Duodenal mucosa (tissue), 2 donors: ENCODE data around the gene BICDL1.

Experiments
- H3K27ac ChIP-seq: one replicate; pipeline ENCODE4 v1.7.0; 2013; ENCODE audit warnings: low read depth, low read length
- H3K27me3 ChIP-seq, 2 donors: one replicate each; pipeline ENCODE4 v1.7.0; 2013; ENCODE audit warnings: low read length in 2 of 2, control low read depth in 1 of 2; ENCODE audit not compliant: insufficient read depth in 2 of 2, control insufficient read depth in 1 of 2
- H3K36me3 ChIP-seq, 2 donors: one replicate each; pipeline ENCODE4 v1.7.0; 2013; ENCODE audit warnings: low read length in 2 of 2, control low read depth in 1 of 2; ENCODE audit not compliant: insufficient read depth in 2 of 2, control insufficient read depth in 1 of 2
- H3K4me1 ChIP-seq, 2 donors: one replicate each; pipeline ENCODE4 v1.7.0; 2013; ENCODE audit warnings: low read length in 2 of 2, control low read depth in 1 of 2; ENCODE audit not compliant: insufficient read depth in 2 of 2, control insufficient read depth in 1 of 2
- H3K4me3 ChIP-seq, 2 donors: one replicate each; pipeline ENCODE4 v1.7.0; 2013; ENCODE audit warnings: low read length in 2 of 2, low read depth in 1 of 2
- H3K9ac ChIP-seq, 2 donors: one replicate each; pipeline ENCODE4 v1.7.0; 2013; ENCODE audit warnings: low read length in 2 of 2, low read depth in 1 of 2
- H3K9me3 ChIP-seq, 2 donors: one replicate each; pipeline ENCODE4 v1.7.0; 2013; ENCODE audit warnings: low read length in 2 of 2, control low read depth in 1 of 2; ENCODE audit not compliant: control insufficient read depth in 1 of 2

BICDL1 gene

GRCh38 chr12:120109570-120110267, 120.7 kb downstream of the BICDL1 start:
- H3K4me3 ChIP-seq: no peak overlapping the region
- no peaks in the 10 kb centered on the region for H3K9me3 ChIP-seq
- no peak overlapping the region for H3K9ac ChIP-seq
- peaks cover 4 to 35% of the 10 kb centered on the region in 2 donors for H3K36me3 ChIP-seq
- no peaks in the 10 kb centered on the region for H3K27me3 ChIP-seq
- H3K4me1 ChIP-seq: peaks cover 27 to 30% of the 10 kb centered on the region in 2 donors
- H3K27ac ChIP-seq: no peak overlapping the region

DNA sequence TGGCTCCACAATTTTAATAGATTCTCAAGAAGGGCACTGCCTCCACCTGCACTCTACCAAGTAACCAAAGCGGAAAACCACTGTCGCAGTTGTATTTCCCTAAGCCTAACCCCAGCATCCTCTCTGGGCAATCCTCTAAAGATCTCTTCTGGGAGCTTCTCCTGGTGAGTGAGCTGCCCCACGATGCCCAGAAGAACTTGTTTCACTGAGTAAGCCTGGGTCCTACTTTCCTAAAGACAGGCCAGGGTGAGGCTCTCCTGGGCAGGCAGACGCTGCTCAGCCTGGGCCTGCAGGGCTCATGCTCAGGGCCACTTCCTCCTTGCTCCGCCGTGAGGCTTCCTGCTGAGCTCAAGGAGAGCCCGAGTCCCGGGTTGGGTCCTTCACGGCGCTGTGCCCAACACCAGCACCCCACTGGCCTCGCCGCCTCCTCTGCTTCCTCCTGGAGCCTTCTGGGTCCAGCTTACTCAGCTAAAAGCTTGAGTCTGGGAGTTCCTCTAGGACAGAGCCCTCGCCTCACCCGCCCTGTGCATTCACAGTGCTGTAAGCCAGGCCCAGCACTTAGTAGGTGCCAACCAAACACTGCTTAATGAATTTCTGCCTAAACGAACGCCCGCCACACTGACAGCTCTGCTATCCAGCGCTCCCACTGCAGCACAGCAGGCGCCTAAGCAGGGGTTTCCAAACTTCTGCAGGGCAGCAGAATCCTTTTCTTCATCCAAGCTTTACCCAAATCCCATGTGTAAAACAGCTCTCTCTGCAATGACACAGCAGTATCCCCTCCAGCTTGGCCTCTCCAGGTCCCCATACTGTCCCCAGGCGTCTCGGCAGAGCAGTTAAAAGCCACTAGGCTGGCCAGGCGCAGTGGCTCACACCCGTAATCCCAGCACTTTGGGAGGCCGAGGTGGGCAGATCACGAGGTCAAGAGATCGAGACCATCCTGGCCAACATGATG, 121.8 kb downstream of the BICDL1 start:
- no peaks in the 10 kb centered on the region for H3K27me3 ChIP-seq
- no peaks in the 10 kb centered on the region for H3K9me3 ChIP-seq
- peaks cover 31 to 33% of the 10 kb centered on the region in 2 donors for H3K4me1 ChIP-seq
- peaks cover 0 to 28% of the 10 kb centered on the region in 2 donors for H3K36me3 ChIP-seq
- H3K9ac ChIP-seq: peak overlapping the region in 1 of 2 donors; percentile 12
- peak overlapping the region in 1 of 2 donors; percentile 14 for H3K4me3 ChIP-seq
- H3K27ac ChIP-seq: no peak overlapping the region

- peak overlapping the region in 1 of 2 donors; percentile 92 for H3K9ac ChIP-seq
- peaks cover 0 to 13% of the 10 kb centered on the region in 2 donors for H3K36me3 ChIP-seq
- no peak overlapping the region for H3K27ac ChIP-seq
- peak overlapping the region; percentile 82 to 97 for H3K4me3 ChIP-seq
- H3K9me3 ChIP-seq: no peaks in the 10 kb centered on the region
- no peaks in the 10 kb centered on the region for H3K27me3 ChIP-seq
- peaks cover 39 to 53% of the 10 kb centered on the region in 2 donors for H3K4me1 ChIP-seq
Observed at GRCh38 chr12:120115066-120115465, 126.0 kb downstream of the BICDL1 start.

DNA sequence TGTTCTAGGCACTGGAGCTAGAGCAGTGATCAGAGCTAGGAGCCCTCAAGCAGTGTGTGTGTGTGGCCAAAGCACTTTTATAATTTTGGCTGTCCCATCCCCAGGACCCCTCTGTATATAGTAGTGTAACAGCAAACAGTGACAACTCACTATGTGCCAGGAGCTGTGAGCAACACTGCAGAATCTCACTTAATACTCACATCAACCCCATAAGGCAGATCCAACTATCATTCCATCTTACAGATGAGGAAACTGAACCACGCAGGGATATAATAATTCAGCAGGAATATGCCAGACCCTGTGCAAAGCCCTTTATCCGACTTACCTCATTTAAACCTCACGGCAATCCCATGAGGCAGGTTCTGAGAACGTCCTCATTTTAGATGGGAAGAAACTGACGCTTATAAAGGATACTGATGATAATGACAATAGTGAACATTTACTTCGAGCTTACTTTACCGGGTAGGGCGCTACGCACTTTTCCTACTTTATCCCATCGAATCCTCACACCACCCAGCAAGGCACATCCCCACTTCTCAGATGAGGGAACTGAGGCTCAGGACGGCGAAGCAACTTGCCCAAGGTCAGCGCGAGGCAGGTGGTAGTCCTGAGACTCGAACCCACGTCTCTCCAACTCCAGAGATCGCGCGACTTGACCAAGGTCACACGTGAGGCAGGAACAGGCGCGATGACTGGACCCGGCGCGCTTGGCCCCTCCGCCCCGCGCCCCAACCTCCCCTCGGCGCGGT, 126.8 kb downstream of the BICDL1 start:
- Histone ChIP-seq H3K4me1 (peaks cover 34 to 48% of the 10 kb centered on the region in 2 donors), H3K27ac (peak overlapping the region; percentile 54), H3K4me3 (peak overlapping the region; percentile 82 to 97)

GRCh38 chr12:120116441-120116791, 127.4 kb downstream of the BICDL1 start, which contains the start of gene RAB35:
Gene RAB35, minus strand, starts transcription at chr12:120116753. Its CDS starts 103 bp downstream, at chr12:120116650.
- H3K9me3 ChIP-seq: no peaks in the 10 kb centered on the region
- peaks cover 0 to 13% of the 10 kb centered on the region in 2 donors for H3K36me3 ChIP-seq
- H3K27ac ChIP-seq: peak within 1 kb of the TSS; percentile 89
- peak within 1 kb of the TSS; percentile 82 to 97 for H3K4me3 ChIP-seq
- no peaks in the 10 kb centered on the region for H3K27me3 ChIP-seq
- peak within 1 kb of the TSS; percentile 91 to 92 for H3K9ac ChIP-seq
- H3K4me1 ChIP-seq: peaks cover 29 to 48% of the 10 kb centered on the region in 2 donors

More for the DNA sequence above, 126.8 kb downstream of the BICDL1 start:
- Histone ChIP-seq H3K9me3 (no peaks in the 10 kb centered on the region), H3K27me3 (no peaks in the 10 kb centered on the region), H3K36me3 (peaks cover 0 to 13% of the 10 kb centered on the region in 2 donors), H3K9ac (peak overlapping the region; percentile 80 to 92)

DNA sequence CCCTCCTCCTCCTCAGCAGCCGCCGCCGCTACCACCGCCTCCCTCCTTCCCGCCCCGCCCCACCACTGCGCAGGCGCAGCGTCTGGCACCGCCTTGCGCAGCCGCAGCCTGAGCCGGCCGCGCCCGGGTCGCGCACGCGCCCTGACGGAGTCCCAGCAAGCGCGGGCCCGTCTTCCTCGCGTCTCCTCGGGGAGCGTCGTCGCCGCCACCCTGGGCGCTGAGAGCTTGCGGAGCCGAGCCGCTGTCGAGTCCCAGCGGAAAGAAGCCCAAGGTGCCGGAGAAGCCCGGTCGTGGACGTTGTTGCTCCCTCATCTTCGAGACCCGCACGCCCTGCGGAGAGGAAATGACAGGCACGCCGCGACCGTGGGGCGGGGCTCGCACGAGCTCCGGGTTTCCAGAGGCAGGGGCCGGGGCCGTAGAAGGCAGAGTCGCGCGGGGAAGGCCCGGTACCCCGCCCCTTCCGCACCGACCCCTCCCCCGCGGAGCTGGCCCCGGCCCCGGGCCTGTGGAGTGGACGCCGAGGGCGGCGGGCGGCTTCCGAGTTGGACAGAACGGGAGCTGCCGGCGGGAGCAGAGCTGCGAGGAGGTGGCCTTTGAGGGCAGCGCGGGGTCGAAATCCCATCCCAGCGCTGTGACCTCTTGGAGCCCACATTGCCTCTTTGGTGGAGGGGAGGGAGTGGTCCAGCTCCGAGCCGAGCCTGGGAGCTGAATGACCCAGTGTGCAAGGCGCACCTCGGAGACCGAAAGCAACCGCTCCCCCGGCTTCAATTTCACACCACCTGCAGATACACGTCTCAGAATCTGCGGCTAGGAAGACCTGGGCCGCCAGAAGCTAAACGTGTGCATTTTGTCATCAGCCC, 128.0 kb downstream of the BICDL1 start:
- peak overlapping the region; percentile 82 to 95 for H3K4me3 ChIP-seq
- H3K9me3 ChIP-seq: no peaks in the 10 kb centered on the region
- H3K27me3 ChIP-seq: no peaks in the 10 kb centered on the region
- H3K36me3 ChIP-seq: peaks cover 0 to 11% of the 10 kb centered on the region in 2 donors
- peak overlapping the region; percentile 73 to 91 for H3K9ac ChIP-seq
- H3K27ac ChIP-seq: peak overlapping the region; percentile 89
- H3K4me1 ChIP-seq: peaks cover 34 to 52% of the 10 kb centered on the region in 2 donors

DNA sequence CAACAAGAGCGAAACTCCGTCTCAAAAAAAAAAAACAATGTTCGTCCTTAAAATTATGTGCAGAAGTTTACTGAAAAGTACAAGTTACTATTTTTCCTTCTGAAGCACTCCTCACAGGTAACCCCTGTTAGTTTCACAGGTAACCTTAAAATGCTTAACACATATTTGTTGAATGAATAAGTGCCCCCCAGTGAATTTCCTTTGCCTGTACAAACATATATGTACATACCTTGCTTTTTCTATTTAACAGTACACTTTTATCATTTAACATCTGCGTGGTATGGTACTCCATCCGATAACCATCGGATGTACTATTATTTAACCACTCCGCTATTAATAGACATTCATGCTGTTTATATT, 128.9 kb downstream of the BICDL1 start:
- no peak overlapping the region for H3K27ac ChIP-seq
- no peaks in the 10 kb centered on the region for H3K9me3 ChIP-seq
- H3K9ac ChIP-seq: peak overlapping the region; percentile 73 to 91
- H3K27me3 ChIP-seq: no peaks in the 10 kb centered on the region
- H3K36me3 ChIP-seq: peaks cover 0 to 11% of the 10 kb centered on the region in 2 donors
- peaks cover 35 to 52% of the 10 kb centered on the region in 2 donors for H3K4me1 ChIP-seq
- peak overlapping the region; percentile 82 to 95 for H3K4me3 ChIP-seq

- Histone ChIP-seq H3K9ac (peak overlapping the region in 1 of 2 donors; percentile 30), H3K4me1 (peaks cover 35 to 52% of the 10 kb centered on the region in 2 donors)
Observed at GRCh38 chr12:120118321-120119061, 129.5 kb downstream of the BICDL1 start.

More at GRCh38 chr12:120118321-120119061, 129.5 kb downstream of the BICDL1 start:
- H3K27ac ChIP-seq: no peak overlapping the region
- no peaks in the 10 kb centered on the region for H3K9me3 ChIP-seq
- H3K36me3 ChIP-seq: peaks cover 0 to 11% of the 10 kb centered on the region in 2 donors
- peak overlapping the region; percentile 82 to 95 for H3K4me3 ChIP-seq
- H3K27me3 ChIP-seq: no peaks in the 10 kb centered on the region
